Endothelial cell of umbilical vein (primary cell): ENCODE measurements around the gene CLEC4M. TPM values are rescaled to one million over a fixed set of nuclear protein-coding genes. Genes with fewer than 3 reads are reported as not detected.

Experiments
- BruUV-seq: library from RNA; stranded (reverse); fragments of 400-500 nt; replicated peaks from 2 replicates; lab custom pipeline; 2021; lab: Mats Ljungman, UMichigan
- CTCF ChIA-PET: fragments of 300-600, 350-600 bp; sonication (Branson Sonifier 250); formaldehyde crosslinking; loops from one replicate; lab custom pipeline; 2021; ENCODE audit warnings: antibody characterized with exemption, inconsistent platforms; lab: Charles Lee
- POLR2A ChIA-PET: fragments of 300-600, 350-600 bp; sonication (Branson Sonifier 250); formaldehyde crosslinking; loops from one replicate; lab custom pipeline; 2021; ENCODE audit warnings: antibody characterized with exemption, inconsistent platforms; lab: Charles Lee
- DNase-seq: peaks from one replicate; pipeline ENCODE4 v3.0.0-alpha.2; 2011; ENCODE audit warnings: low read depth, low spot score
- FAIRE-seq: peaks from 2 replicates; lab custom pipeline; 2011; peaks lifted over from hg19 to GRCh38; lab: Jason Lieb, UNC
- H2AFZ ChIP-seq: 2 replicates; pipeline ENCODE4 v1.6.0; 2012; ENCODE audit warnings: low read depth, low read length, control low read depth, inconsistent platforms
- H3K27ac ChIP-seq: 2 replicates; pipeline ENCODE4 v1.5.1; 2011; ENCODE audit warnings: low read depth, mild to moderate bottlenecking, control low read depth, low read length, moderate library complexity; ENCODE audit not compliant: insufficient read depth
- H3K27me3 ChIP-seq, 2 experiments: 2 replicates each; pipeline versions ENCODE4 v1.6.0 to v1.6.1; 2011; ENCODE audit warnings: low read length in 2 of 2, mixed read lengths in 1 of 2; ENCODE audit not compliant: control insufficient read depth in 2 of 2, insufficient read depth in 2 of 2
- H3K36me3 ChIP-seq, 2 experiments: 2 replicates in 1 of 2; 3 replicates in 1 of 2; pipeline ENCODE4 v1.5.1; 2011; ENCODE audit warnings: low read length in 2 of 2, mild to moderate bottlenecking in 1 of 2, moderate library complexity in 1 of 2; ENCODE audit not compliant: control insufficient read depth in 2 of 2, insufficient read depth in 2 of 2; ENCODE audit errors: extremely low read depth in 1 of 2
- H3K4me1 ChIP-seq: 3 replicates; pipeline ENCODE4 v1.5.1; 2011; ENCODE audit warnings: mild to moderate bottlenecking, low read length; ENCODE audit not compliant: control insufficient read depth, insufficient read depth; ENCODE audit errors: extremely low read depth
- H3K4me2 ChIP-seq: 2 replicates; pipeline ENCODE4 v1.6.1; 2011; ENCODE audit warnings: low read length, control low read depth, mixed read lengths; ENCODE audit not compliant: insufficient read depth
- H3K4me3 ChIP-seq, 3 experiments: fragments of 200-600 bp in 1 of 3; sonication (generic), shearing (Covaris generic) in 1 of 3; replicated peaks in 1 of 3; 2 replicates each; pipeline ENCODE4 v1.5.1; 2011 to 2016; ENCODE audit warnings: control low read depth in 3 of 3, low read length in 3 of 3, mild to moderate bottlenecking in 2 of 3, inconsistent platforms in 1 of 3, low read depth in 1 of 3, moderate library complexity in 1 of 3; ENCODE audit not compliant: insufficient read depth in 1 of 3
- H3K79me2 ChIP-seq: 2 replicates; pipeline ENCODE4 v1.6.0; 2012; ENCODE audit warnings: low read length, inconsistent platforms; ENCODE audit not compliant: control insufficient read depth, insufficient read depth
- H3K9ac ChIP-seq: replicated peaks from 2 replicates; pipeline ENCODE3; 2011; ENCODE audit warnings: low read length, control low read depth; ENCODE audit not compliant: insufficient read depth; ENCODE audit errors: extremely low read depth
- H3K9me1 ChIP-seq: replicated peaks from 3 replicates; pipeline ENCODE4 v1.6.0; 2011; ENCODE audit warnings: mild to moderate bottlenecking, low read length; ENCODE audit not compliant: control insufficient read depth, insufficient read depth; ENCODE audit errors: extremely low read depth
- H3K9me3 ChIP-seq: replicated peaks from 2 replicates; pipeline ENCODE4 v1.5.1; 2012; ENCODE audit warnings: low read length, inconsistent platforms; ENCODE audit not compliant: control insufficient read depth, insufficient read depth
- H4K20me1 ChIP-seq: replicated peaks from 2 replicates; pipeline ENCODE3; 2011; ENCODE audit warnings: mild to moderate bottlenecking, low read length; ENCODE audit not compliant: control insufficient read depth, insufficient read depth; ENCODE audit errors: extremely low read depth
- CTCF ChIP-seq, 2 donors: IDR thresholded peaks; 1 replicate in 1 of 2; 2 replicates in 1 of 2; pipeline ENCODE4 v1.5.1; 2011; ENCODE audit warnings: low read length in 2 of 2, mild to moderate bottlenecking in 2 of 2, moderate library complexity in 2 of 2, control low read depth in 1 of 2, inconsistent platforms in 1 of 2, low read depth in 1 of 2; ENCODE audit not compliant: insufficient read depth in 1 of 2; ENCODE audit errors: extremely low read depth in 1 of 2
- EZH2 ChIP-seq: IDR thresholded peaks from 2 replicates; pipeline ENCODE4 v1.6.1; 2012; ENCODE audit warnings: borderline replicate concordance, low read depth, mild to moderate bottlenecking, moderate library complexity, low read length, inconsistent platforms; ENCODE audit not compliant: severe bottlenecking
- FOS ChIP-seq: IDR thresholded peaks from 2 replicates; pipeline ENCODE4 v1.6.1; 2011; ENCODE audit warnings: mild to moderate bottlenecking, low read length, moderate library complexity, borderline replicate concordance; ENCODE audit not compliant: insufficient read depth
- GATA2 ChIP-seq: IDR thresholded peaks from 2 replicates; pipeline ENCODE4 v1.7.0; 2011; ENCODE audit warnings: low read depth, mild to moderate bottlenecking, moderate library complexity, mixed read lengths, low read length; ENCODE audit not compliant: insufficient read length, insufficient read depth
- JUN ChIP-seq: IDR thresholded peaks from 2 replicates; pipeline ENCODE4 v1.6.1; 2011; ENCODE audit warnings: borderline replicate concordance, low read depth; ENCODE audit not compliant: insufficient read length, insufficient read depth
- MAX ChIP-seq: IDR thresholded peaks from 2 replicates; pipeline ENCODE4 v1.6.1; 2011; ENCODE audit not compliant: insufficient read depth, insufficient read length
- MYC ChIP-seq: IDR thresholded peaks from one replicate; pipeline ENCODE4 v1.6.1; 2011; ENCODE audit warnings: mild to moderate bottlenecking, low read depth, low read length
- POLR2A ChIP-seq: IDR thresholded peaks from 2 replicates; pipeline ENCODE4 v1.6.1; 2012; ENCODE audit warnings: low read depth, mild to moderate bottlenecking, control low read depth, low read length
- POLR2AphosphoS5 ChIP-seq: IDR thresholded peaks from 2 replicates; pipeline ENCODE4 v1.6.1; 2012; ENCODE audit warnings: low read depth, mild to moderate bottlenecking, control low read depth, low read length, moderate library complexity; ENCODE audit not compliant: insufficient read depth
- dilution Hi-C: fragments of 300-500 bp; cut with MboI; formaldehyde crosslinking; loops from one replicate; pipeline ENCODE4 v1.15.0; 2019; ENCODE audit warnings: low sequenced_read_pairs; ENCODE audit not compliant: extremely low pct_ligation_motif_present
- intact Hi-C: fragments of 100-400 bp; cut with micrococcal nuclease; formaldehyde crosslinking; loops from one replicate; pipeline ENCODE4 v1.10.0; 2022
- polyA plus RNA-seq, 4 experiments: library from polyadenylated mRNA; depleted of rRNA in 3 of 4; stranded (reverse) in 3 of 4; unstranded in 1 of 4; fragments of >200 nt; gene quantifications; 2 replicates each; pipeline versions ENCODE4 v1.2.1 to v1.2.3, GENCODE V29; 2011 to 2012; ENCODE audit warnings: missing spikeins in 1 of 4
- total RNA-seq: library from RNA; stranded (reverse); gene quantifications from 2 replicates; pipeline ENCODE4 v1.2.3, GENCODE V29; 2021

The CLEC4M gene
- total and polyA plus RNA-seq, 2 donors (not counting 3 experiments of a cell fraction or from before 2014, with no cell fraction given), result 0.46 to 1.0 TPM

GRCh38 chr19:7737215-7737614 lies 25.8 kb upstream of the CLEC4M start:
- dilution Hi-C loops (no loop called here), intact Hi-C loops (no loop called here)
- H3K9me3 ChIP-seq, result no peaks in the 10 kb centered on the region
- H3K9me1 ChIP-seq, result no peaks in the 10 kb centered on the region
- H3K79me2 ChIP-seq, result no peaks in the 10 kb centered on the region
- no peaks in the 10 kb centered on the region for H4K20me1 ChIP-seq
- peaks cover 4 to 12% of the 10 kb centered on the region in 2 experiments for H3K27me3 ChIP-seq
- no peak overlapping the region for H3K4me2 ChIP-seq
- no peaks in the 10 kb centered on the region for H3K36me3 ChIP-seq
- FAIRE-seq, result no peak
- no peak overlapping the region for H3K4me3 ChIP-seq
- no peaks in the 10 kb centered on the region for H3K4me1 ChIP-seq
- no peak for DNase-seq
- BruUV-seq, result no TSS peak
- no peak overlapping the region for H2AFZ ChIP-seq
- H3K27ac ChIP-seq, result no peak overlapping the region
- TF ChIP-seq CTCF (IDR thresholded peaks at IDR 0.05; ENCODE audit: extremely low read depth in 1 of 2, insufficient read depth in 1 of 2, low read depth in 1 of 2, low read length in 2 of 2), result no peak
- TF ChIP-seq MYC, result no peak
- no peak for TF ChIP-seq GATA2
- no peak for TF ChIP-seq POLR2AphosphoS5
- no peak for TF ChIP-seq EZH2
- no peak for TF ChIP-seq MAX
- TF ChIP-seq FOS, result no peak
- no peak for TF ChIP-seq JUN
- no peak for TF ChIP-seq POLR2A
- POLR2A ChIA-PET, result no interaction called here
- CTCF ChIA-PET, result interaction anchor here (0.6 to 1.9 kb wide), 3 partner anchors 27 to 462 kb away, joined by 3 to 5 read pairs (median 4); no protein-coding TSS in a partner anchor
- H3K9ac ChIP-seq, result no peak overlapping the region
